ENCODE results near the gene ADGRF1. TPM values are rescaled to one million over a fixed set of nuclear protein-coding genes. Genes with fewer than 3 reads are reported as not detected.
"Not testable (repeated sequence)": the region's sequence is repeated elsewhere in the genome, so short reads cannot be mapped to it uniquely, and the experiment has no call there.

The ADGRF1 gene
- total and polyA plus RNA-seq, 8 donors = 0.08 to 1.7 (median 0.45) TPM

DNA sequence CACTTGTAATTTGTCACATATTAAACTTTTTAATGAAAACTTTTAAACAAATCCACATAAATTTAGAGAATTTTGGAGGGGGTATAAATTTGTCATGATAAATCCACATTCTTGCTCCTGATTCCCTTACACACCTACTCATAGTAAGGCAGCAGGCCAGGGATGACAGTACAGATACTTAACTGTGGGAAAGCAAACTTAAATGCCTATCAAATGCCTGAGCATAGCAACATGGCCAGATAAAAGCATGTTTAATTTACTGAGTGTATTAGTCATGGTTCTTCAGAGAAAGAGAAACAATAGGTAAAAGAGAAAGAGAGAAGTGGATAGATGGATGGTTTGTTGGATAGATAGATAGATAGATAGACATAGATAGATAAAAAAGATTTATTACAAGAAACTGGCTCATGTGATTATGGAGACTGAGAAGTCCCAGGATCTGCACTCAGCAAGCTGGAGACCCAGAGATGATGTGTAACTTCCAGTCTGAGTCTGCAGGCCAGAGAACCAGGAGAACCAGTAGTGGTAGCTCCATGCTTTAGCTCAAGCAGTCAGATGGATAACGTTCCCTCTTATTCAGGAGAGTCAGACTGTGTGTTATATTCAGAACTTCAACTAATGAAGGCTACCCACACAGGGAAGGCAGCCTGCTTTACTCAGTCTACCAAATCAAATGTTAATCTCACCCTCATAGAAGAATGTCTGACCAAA, 15.9 kb upstream of the ADGRF1 start:
- no peak overlapping the region for H3K4me3 ChIP-seq
- intact Hi-C loops (cut with DNase I) = loop anchor here in 1 of 3 donors (10.0 kb wide), 1 partner anchor 213 kb away; no protein-coding TSS in a partner anchor
- no peak overlapping the region for H3K27ac ChIP-seq
- FAIRE-seq (no peak), ATAC-seq (no peak), DNase-seq (no peak)
- TF ChIP-seq, protein P1, sequence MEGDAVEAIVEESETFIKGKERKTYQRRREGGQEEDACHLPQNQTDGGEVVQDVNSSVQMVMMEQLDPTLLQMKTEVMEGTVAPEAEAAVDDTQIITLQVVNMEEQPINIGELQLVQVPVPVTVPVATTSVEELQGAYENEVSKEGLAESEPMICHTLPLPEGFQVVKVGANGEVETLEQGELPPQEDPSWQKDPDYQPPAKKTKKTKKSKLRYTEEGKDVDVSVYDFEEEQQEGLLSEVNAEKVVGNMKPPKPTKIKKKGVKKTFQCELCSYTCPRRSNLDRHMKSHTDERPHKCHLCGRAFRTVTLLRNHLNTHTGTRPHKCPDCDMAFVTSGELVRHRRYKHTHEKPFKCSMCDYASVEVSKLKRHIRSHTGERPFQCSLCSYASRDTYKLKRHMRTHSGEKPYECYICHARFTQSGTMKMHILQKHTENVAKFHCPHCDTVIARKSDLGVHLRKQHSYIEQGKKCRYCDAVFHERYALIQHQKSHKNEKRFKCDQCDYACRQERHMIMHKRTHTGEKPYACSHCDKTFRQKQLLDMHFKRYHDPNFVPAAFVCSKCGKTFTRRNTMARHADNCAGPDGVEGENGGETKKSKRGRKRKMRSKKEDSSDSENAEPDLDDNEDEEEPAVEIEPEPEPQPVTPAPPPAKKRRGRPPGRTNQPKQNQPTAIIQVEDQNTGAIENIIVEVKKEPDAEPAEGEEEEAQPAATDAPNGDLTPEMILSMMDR (IDR thresholded peaks at IDR 0.05) = no peak
- H3K27me3 ChIP-seq = no peaks in the 10 kb centered on the region
- no peaks in the 10 kb centered on the region for H3K36me3 ChIP-seq
- 58 to 92% methylated on average over 1 of the region's 1 CpG for WGBS, 2 donors
- no peaks in the 10 kb centered on the region for H3K9me3 ChIP-seq
- no peaks in the 10 kb centered on the region for H3K4me1 ChIP-seq

DNA sequence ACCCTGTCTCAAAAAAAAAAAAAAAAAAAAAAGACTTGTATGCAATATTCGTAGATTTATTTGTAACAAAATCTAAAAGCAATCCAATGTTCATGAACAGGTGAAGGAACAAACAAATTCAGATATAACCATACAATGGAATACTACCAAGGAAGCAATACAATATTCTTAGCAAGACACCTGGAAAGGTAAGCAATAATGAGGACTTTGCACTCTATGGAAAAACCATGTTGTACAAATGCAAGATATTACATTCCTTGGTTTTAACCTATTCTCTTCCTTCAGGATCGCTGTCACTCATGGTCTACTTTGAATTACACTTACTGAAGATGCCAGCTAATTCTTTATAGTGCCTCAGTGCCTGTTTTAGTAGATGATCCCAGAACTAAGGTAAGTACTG, 14.7 kb upstream of the ADGRF1 start:
- FAIRE-seq (no peak), ATAC-seq (no peak), DNase-seq (no peak)
- TF ChIP-seq, protein P1 (IDR thresholded peaks at IDR 0.05) = no peak
- Histone ChIP-seq H3K4me1 (no peaks in the 10 kb centered on the region), H3K27ac (no peak overlapping the region), H3K9me3 (no peaks in the 10 kb centered on the region), H3K36me3 (no peaks in the 10 kb centered on the region), H3K4me3 (no peak overlapping the region), H3K27me3 (no peaks in the 10 kb centered on the region)
- intact Hi-C loops (cut with DNase I) = loop anchor here in 1 of 3 donors (10.0 kb wide), 1 partner anchor 212 kb away; no protein-coding TSS in a partner anchor
- WGBS, 2 donors = 80 to 81% methylated on average over 2 of the region's 2 CpGs

DNA sequence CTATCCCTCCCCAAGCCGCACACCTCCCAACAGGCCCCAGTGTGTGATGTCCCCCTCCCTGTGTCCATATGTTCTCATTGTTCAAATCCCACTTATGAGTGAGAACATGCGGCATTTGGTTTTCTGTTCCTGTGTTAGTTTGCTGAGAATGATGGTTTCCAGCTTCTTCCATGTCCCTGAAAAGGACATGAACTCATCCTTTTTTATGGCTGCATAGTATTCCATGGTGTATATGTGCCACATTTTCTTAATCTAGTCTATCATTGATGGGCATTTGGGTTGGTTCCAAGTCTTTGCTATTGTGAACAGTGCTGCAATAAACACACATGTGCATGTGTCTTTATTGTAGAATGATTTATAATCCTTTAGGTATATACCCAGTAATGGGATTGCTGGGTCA, 12.2 kb upstream of the ADGRF1 start:
- not testable (repeated sequence) for FAIRE-seq, DNase-seq, H3K27ac ChIP-seq, H3K36me3 ChIP-seq, ATAC-seq, H3K4me1 ChIP-seq, H3K4me3 ChIP-seq, H3K9me3 ChIP-seq, H3K27me3 ChIP-seq
- WGBS, 2 donors = 87 to 91% methylated on average over 2 of the region's 2 CpGs
- intact Hi-C loops (cut with DNase I) = loop anchor here in 1 of 3 donors (10.0 kb wide), 1 partner anchor 210 kb away; no protein-coding TSS in a partner anchor

DNA sequence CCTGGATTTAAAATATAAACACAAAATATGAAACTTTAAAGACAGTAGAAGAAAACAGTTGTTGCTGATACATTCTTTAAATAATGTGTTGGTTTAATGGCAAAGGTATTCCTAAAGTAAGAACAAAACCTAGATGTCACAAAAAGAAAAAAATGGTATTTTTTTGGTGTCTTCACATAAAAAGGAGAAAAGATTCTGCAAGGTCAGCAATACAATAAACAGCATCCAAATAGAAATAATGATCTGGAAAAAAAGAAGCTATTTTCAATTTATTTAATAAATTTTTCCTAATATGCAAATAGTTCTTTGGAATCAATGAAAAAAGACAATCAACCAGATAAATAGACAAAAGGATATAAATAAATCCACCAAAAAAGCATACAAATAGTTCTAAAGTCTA, 6.5 kb upstream of the ADGRF1 start:
- DNase-seq (no peak), FAIRE-seq (no peak), ATAC-seq (no peak)
- no peaks in the 10 kb centered on the region for H3K36me3 ChIP-seq
- peaks cover 0 to 5% (median 0%) of the 10 kb centered on the region in 3 donors for H3K4me1 ChIP-seq
- H3K27ac ChIP-seq = no peak overlapping the region
- H3K27me3 ChIP-seq = no peaks in the 10 kb centered on the region
- no peak overlapping the region for H3K4me3 ChIP-seq
- intact Hi-C loops (cut with DNase I) = no loop called here
- TF ChIP-seq, protein P1 (IDR thresholded peaks at IDR 0.05) = no peak
- H3K9me3 ChIP-seq = no peaks in the 10 kb centered on the region

DNA sequence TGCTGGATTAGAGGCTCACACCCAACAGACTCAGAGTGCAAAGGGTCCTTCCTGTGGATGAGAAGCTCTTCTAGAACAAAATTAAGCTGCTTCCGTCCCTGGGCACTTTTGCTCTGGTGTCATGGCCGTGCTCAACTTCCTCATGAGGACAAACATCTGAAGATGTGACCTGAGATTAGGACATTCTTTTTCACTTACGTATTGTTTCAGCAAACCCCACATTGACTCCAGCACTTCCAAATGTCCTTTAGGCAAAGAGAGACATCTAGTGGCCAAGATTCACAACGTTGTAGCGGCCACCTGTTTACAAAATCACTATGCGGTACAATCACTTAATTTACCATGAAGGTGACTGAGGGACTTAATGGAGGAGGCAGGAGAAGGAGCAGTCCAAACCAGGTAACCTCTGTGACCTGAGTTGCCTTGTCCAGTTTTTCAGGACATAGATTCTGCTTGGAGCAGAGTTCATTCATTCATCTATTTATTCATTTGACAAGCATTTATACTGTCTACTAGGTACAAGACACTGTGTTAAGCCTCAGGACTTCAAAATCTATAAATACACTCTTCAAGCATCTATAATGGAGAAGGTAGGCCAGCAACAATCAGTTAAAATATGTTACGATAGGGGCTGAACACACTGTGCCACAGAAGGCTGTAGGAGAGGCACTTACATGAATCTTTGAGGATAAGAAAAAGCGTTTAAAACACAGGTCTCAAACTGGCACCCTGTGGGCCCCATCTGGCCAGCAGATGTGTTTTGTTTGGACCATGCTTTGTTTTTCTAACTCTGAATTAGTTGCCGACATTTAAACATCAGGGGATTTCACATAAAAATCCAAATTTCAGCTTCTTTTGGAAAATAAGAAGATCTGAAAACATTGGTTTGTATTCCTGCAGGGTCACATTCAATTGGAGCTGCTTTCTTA, 5.6 kb upstream of the ADGRF1 start:
- intact Hi-C loops (cut with DNase I) = no loop called here
- DNase-seq (peak in 3 of 6 donors; percentile 23 to 64 (median 30)), ATAC-seq (peak; percentile 85 to 96 (median 94)), FAIRE-seq (peak; percentile 71)
- 17% methylated on average over 9 of the region's 9 CpGs for whole genome bisulfite sequencing, 2 donors
- Histone ChIP-seq H3K9me3 (no peaks in the 10 kb centered on the region), H3K36me3 (no peaks in the 10 kb centered on the region), H3K27ac (peak overlapping the region in 2 of 4 donors; percentile 4 to 48), H3K27me3 (no peaks in the 10 kb centered on the region), H3K4me1 (peaks cover 0 to 5% (median 0%) of the 10 kb centered on the region in 3 donors), H3K4me3 (no peak overlapping the region)
- TF ChIP-seq, protein P1 (IDR thresholded peaks at IDR 0.05) = peak; percentile 43 to 66 (median 56)

Measured in pancreas (tissue), 10 donors.